Stimulated activated CD8-positive, alpha-beta memory T cell treated with anti-CD3 and anti-CD28 coated beads, Interleukin-12 subunit alpha, Interleukin-12 subunit beta, amount 100 ng/mL, for 24 hours (primary cell): Measurements from ENCODE around the gene HKDC1.

Experiments used
- DNase-seq: peaks from one replicate; pipeline ENCODE4 v3.0.0-alpha.2; 2020; ENCODE audit errors: extremely low read depth

The HKDC1 gene

GRCh38 chr10:69215405-69216171 lies 4.5 kb upstream of the HKDC1 start:
- no peak for DNase-seq

DNA sequence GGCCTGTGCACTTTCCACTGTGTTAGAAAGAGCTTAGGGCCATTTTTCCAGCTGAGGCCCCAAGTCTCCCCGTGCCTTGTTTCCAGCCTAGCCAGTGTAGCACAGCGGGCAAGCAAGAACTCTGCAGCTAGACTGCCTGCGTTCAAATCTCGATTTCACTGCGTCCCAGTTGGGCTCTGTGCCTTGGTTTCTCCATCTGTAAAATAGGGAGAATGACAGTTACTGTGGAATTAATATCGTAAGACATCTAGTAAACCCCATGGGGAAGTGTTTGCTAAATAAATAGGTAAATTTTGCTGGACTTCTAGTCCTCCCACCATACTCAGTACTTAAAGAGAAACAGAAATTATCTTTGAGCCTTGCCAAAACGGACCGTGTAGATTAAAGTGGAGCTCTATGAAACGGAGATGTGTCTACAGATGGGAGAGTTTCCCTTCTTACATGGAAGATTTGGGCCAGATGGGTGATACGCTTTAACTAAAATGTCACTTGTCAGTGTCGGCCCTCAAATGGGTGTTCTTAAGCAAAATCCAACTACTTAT lies 3.5 kb upstream of the HKDC1 start:
- no peak for DNase-seq

DNA sequence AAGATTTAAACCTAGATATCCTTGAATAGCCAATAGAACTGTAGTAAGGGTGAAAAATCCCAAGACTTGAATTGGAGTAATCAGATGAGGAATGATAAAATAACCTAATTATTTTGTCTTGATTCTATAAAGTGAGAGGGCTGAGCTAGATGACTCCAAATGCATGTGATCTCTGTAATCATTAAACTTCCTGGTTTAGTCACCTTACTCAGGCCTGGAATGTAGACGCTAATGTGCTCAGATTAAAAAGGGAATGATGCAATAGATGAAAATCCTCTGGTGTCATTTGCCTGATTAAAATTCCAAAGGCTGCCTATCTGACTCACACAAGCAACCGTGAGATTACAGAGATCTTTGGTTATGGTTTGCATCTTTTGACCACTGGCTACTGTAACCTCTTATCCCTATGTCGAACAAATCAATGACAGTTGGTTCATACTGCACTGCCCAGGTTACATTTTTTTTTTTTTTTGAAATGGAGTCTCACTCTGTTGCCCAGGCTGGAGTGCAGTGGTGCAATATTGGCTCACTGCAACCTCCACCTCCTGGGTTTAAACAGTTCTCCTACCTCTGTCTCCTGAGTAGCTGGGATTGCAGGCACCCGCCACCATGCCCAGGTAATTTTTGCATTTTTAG lies 2.9 kb upstream of the HKDC1 start:
- DNase-seq, result no peak

DNA sequence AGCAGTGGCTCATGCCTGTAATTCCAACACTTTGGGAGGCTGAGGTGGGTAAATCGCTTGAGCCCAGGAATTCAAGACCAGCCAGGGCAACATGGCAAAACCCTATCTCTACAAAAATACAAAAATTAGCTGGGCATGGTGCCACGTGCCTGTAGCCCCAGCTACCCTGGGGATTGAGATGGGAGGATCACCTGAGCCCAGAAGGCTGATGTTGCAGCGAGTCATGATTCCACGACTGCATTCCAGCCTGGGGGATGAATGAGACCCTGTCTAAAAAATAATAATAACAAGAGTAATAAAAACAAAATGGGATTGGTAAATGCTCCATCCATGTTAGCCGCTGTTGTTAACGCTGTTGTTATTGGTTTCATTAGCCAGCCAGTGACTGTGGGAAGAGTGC lies 1.3 kb upstream of the HKDC1 start:
- no peak for DNase-seq

DNA sequence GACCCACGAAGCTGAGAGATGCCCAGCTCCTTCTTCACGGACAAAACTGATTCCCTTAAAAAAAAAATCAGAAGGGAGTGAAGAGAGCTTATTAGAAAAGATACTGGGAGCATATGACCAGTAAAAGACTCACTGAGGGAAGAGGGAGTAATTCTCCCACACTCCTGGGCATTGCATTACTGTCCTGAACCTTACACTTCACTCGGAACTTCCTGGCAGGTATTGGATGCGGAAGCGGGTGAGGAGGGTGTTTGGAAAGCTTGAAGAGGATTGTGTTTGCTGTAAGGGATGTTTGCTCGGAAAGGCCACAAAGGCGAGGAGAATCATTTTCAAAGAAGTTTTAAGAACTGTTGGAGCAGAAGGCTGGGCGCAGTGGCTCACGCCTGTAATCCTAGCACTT lies 375 bp downstream of the HKDC1 start:
- DNase-seq, result no peak

GRCh38 chr10:69222157-69223027 lies 2.3 kb downstream of the HKDC1 start:
- DNase-seq, result peak; percentile 38

DNA sequence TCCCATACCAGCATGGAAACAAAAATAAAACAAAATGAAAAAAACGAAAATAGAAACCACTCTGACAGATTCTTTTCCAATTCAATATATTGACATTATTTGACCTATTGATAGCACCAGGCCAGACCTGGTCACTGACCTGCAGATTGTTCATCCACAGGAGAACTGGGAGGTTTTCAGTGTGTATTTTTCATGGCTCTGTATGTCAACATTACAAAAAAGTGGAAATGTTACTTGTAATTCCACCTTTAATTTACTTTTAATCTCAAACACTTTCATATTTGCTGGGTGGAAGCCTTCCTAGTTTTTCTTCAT lies 2.9 kb downstream of the HKDC1 start:
- DNase-seq, result no peak

- DNase-seq, result no peak
Measured at GRCh38 chr10:69224862-69225657, 4.9 kb downstream of the HKDC1 start.

- DNase-seq, result no peak
Measured at GRCh38 chr10:69225681-69226080, 5.5 kb downstream of the HKDC1 start.

DNA sequence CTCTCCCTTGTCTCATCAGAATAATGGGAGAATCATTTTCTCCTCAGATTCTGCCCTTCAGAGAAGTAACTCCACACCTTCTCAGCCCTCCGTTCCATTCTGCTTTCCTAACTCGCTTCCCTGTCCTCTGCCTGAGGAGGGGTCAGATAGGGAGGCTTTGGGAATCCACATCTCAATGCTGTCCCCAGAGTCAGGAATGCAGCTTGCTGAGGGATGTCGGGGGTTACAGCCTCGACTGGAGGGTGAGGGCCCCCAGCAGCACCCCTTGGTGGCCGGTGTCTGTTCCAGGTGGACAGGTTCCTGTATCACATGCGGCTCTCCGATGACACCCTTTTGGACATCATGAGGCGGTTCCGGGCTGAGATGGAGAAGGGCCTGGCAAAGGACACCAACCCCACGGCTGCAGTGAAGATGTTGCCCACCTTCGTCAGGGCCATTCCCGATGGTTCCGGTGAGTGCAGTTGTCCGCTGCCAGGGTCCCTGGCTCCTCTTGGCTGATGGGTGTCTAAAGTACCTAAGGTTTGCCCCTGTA lies 6.9 kb downstream of the HKDC1 start:
- DNase-seq, result no peak

- DNase-seq, result no peak
Measured at GRCh38 chr10:69228151-69228550, 8.0 kb downstream of the HKDC1 start.

DNA sequence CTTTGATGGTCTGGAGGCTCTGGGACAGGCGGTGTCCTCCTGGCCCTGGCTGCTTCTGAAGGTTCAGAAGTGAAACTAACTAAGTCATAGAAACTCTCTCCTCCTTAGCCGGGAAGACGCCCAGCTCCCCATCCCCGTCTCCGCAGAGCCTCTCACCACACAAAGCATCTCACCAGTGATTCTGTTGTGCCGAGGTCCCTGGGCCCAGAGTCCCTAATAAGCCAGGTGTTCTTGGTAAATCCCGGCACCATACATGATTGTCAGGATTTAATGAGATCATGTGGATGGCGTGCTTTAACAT lies 9.4 kb downstream of the HKDC1 start:
- DNase-seq, result no peak

GRCh38 chr10:69230128-69230527 lies 10.0 kb downstream of the HKDC1 start:
- DNase-seq, result no peak

- DNase-seq, result no peak
Measured at GRCh38 chr10:69232252-69232651, 12.1 kb downstream of the HKDC1 start.

GRCh38 chr10:69232736-69233480 lies 12.8 kb downstream of the HKDC1 start:
- no peak for DNase-seq

DNA sequence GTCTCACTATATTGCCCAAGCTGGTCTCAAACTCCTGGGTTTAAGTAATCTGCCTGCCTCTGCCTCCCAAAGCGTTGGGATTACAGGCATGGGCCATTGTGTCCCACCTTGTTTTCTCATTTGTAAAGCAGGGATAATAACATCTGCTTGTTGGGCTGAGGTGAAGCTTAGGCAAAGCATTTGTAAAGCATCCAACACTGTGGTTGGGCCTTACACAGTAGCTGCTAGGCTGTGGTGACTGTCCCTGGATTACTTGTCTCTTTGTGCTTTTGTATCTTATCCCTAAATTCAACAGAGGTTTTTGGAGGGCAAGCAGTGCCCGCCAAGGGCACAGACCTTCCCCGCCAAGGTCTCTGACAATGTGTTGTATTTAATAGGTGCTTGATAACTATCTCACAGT lies 14.3 kb downstream of the HKDC1 start:
- no peak for DNase-seq

- peak; percentile 54 for DNase-seq
Measured at GRCh38 chr10:69237528-69238159, 17.5 kb downstream of the HKDC1 start.

DNA sequence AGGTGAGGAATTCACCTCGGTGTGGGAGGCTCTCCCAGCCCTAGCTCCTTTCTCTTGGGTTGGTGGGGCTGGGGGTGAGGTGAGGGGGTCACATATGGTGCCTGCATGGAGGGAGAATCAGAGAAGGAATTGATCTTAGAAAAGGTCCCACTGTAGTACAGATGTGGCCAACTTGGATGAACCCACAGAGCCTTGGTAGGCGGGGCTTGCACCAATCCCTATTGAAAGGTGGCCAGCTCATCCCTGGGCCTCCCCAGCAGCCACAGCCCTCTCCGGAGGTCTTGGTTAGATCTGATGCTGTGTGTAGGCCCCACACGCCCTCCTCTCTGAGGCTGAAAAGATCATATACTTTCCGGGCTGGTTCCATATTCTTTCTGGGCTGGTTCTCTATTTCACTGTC lies 19.0 kb downstream of the HKDC1 start:
- DNase-seq, result no peak

GRCh38 chr10:69239816-69240434 lies 19.8 kb downstream of the HKDC1 start:
- no peak for DNase-seq

DNA sequence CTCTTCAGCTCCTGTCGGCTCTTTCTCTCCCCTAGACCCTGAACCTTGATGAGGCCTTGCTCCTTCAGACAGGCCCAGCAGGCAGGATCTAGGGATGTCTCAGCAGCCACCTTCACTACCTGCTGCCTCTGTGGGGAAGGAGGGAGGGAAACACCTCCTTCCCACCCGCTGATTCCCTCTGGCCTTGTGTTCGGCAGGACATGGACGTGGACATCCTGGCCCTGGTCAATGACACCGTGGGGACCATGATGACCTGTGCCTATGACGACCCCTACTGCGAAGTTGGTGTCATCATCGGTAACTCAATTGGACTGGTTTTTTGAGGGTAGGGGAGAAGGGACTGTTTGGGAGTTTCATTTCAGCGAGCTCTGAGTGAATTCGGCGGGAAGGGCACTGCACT lies 20.3 kb downstream of the HKDC1 start:
- no peak for DNase-seq
